ENCODE results near the gene ETV6. TPM values are rescaled to one million over a fixed set of nuclear protein-coding genes. Genes with fewer than 3 reads are reported as not detected.
A peak's percentile ranks its signal among the peaks of the same experiment; 100 is the strongest.

The ETV6 gene
- polyA plus RNA-seq, 3 donors = 6.8 to 45.1 (median 11.7) TPM

DNA sequence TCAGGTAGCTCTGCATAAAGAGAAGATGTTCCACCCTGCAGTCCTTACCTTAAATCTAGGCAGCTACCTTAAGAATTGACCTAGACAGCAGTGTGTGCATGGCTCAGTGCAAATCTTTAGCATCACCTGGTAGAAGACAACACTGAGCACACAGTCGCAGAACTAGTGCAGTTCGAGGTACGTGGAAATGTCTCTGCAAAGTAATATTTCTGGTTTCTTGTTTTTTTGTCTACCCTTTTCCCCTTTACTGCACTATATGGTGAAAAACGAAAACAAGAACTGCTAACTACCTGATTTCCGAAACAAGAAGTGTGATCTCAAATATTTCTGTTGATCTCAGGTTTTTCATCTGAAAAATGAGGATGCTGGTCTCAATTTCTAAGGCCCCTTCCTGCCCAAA lies 82.5 kb downstream of the ETV6 start:
- Mint-ChIP-seq H3K4me3 (no peak overlapping the region), H3K9me3 (no peaks in the 10 kb centered on the region), H3K27me3 (ENCODE audit: low read depth in 3 of 3) (peaks cover 0 to 2% (median 0%) of the 10 kb centered on the region in 3 donors), H3K4me1 (peaks cover 65% of the 10 kb centered on the region), H3K27ac (peak overlapping the region; percentile 85 to 96 (median 92)), H3K36me3 (peaks cover 36 to 40% of the 10 kb centered on the region in 2 donors)
- Histone ChIP-seq H3K79me2 (ENCODE audit: insufficient read depth, low read length) (peaks cover 100% of the 10 kb centered on the region), H3K27ac (ENCODE audit: low read depth in 1 of 2, low read length in 2 of 2) (peak overlapping the region in 1 of 2 donors; percentile 79), H3K36me3 (replicated peaks in 1 of 2; ENCODE audit: control insufficient read depth in 1 of 2, insufficient read depth in 2 of 2, low read length in 2 of 2) (peaks cover 0 to 24% of the 10 kb centered on the region in 2 donors), H3K4me2 (replicated peaks; ENCODE audit: extremely low read depth, low read length, poor library complexity, severe bottlenecking) (no peak overlapping the region), H3K9ac (ENCODE audit: insufficient read depth, low read length, poor library complexity, severe bottlenecking) (no peak overlapping the region), H4K20me1 (ENCODE audit: insufficient read depth, low read length) (peaks cover 42% of the 10 kb centered on the region), H2AFZ (ENCODE audit: insufficient read depth, low read depth, low read length, poor library complexity, severe bottlenecking) (no peak overlapping the region), H3K27me3 (ENCODE audit: control insufficient read depth in 2 of 2, insufficient read depth in 2 of 2, low read length in 2 of 2) (no peaks in the 10 kb centered on the region), H3K4me3 (replicated peaks in 1 of 3; ENCODE audit: low read depth in 2 of 3, low read length in 3 of 3) (no peak overlapping the region), H3K9me3 (replicated peaks in 1 of 2; ENCODE audit: control insufficient read depth in 1 of 2, insufficient read depth in 1 of 2, low read length in 2 of 2) (no peaks in the 10 kb centered on the region), H3K4me1 (ENCODE audit: control insufficient read depth in 1 of 2, insufficient read depth in 2 of 2, low read length in 2 of 2) (peaks cover 38 to 51% of the 10 kb centered on the region in 2 donors)
- WGBS (ENCODE audit: insufficient coverage) = no CpG with 5 or more reads among the region's 5 CpGs
- TF ChIP-seq, protein P1, sequence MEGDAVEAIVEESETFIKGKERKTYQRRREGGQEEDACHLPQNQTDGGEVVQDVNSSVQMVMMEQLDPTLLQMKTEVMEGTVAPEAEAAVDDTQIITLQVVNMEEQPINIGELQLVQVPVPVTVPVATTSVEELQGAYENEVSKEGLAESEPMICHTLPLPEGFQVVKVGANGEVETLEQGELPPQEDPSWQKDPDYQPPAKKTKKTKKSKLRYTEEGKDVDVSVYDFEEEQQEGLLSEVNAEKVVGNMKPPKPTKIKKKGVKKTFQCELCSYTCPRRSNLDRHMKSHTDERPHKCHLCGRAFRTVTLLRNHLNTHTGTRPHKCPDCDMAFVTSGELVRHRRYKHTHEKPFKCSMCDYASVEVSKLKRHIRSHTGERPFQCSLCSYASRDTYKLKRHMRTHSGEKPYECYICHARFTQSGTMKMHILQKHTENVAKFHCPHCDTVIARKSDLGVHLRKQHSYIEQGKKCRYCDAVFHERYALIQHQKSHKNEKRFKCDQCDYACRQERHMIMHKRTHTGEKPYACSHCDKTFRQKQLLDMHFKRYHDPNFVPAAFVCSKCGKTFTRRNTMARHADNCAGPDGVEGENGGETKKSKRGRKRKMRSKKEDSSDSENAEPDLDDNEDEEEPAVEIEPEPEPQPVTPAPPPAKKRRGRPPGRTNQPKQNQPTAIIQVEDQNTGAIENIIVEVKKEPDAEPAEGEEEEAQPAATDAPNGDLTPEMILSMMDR (IDR thresholded peaks at IDR 0.05) = no peak
- no peak for DNase-seq
- intact Hi-C loops (cut with micrococcal nuclease) = no loop called here

DNA sequence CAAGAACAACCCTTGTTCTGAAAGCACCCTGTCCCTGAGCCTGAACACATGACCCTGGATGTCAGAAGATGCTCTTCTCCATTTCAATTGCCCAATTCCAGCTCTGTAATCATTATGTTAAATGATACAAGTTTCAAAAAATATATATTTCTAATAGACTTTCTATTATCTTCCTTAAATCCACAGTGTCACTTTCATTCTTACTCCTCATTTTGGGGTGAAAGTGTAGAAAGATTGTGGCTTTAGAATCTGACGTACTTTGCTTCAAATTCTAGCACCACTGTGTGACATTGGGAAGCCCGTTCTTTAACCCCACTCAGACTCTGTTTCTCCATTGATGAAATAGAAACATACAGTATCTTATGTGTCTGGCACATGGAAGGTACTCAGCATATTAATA lies 83.2 kb downstream of the ETV6 start:
- intact Hi-C loops (cut with micrococcal nuclease) = no loop called here

More for the DNA sequence above, 83.2 kb downstream of the ETV6 start:
- no peaks in the 10 kb centered on the region for H3K9me3 Mint-ChIP-seq
- H3K27ac ChIP-seq (ENCODE audit: low read depth in 1 of 2, low read length in 2 of 2) = peak overlapping the region in 1 of 2 donors; percentile 79
- H3K4me1 Mint-ChIP-seq = peaks cover 67% of the 10 kb centered on the region
- no peak overlapping the region for H3K9ac ChIP-seq (ENCODE audit: insufficient read depth, low read length, poor library complexity, severe bottlenecking)
- no peak overlapping the region for H3K4me3 ChIP-seq (replicated peaks in 1 of 3; ENCODE audit: low read depth in 2 of 3, low read length in 3 of 3)
- WGBS (ENCODE audit: insufficient coverage) = no CpG with 5 or more reads among the region's 2 CpGs
- H3K27ac Mint-ChIP-seq = peak overlapping the region; percentile 85 to 96 (median 92)
- no peak overlapping the region for H2AFZ ChIP-seq (ENCODE audit: insufficient read depth, low read depth, low read length, poor library complexity, severe bottlenecking)
- peaks cover 38 to 53% of the 10 kb centered on the region in 2 donors for H3K4me1 ChIP-seq (ENCODE audit: control insufficient read depth in 1 of 2, insufficient read depth in 2 of 2, low read length in 2 of 2)
- peaks cover 31 to 39% of the 10 kb centered on the region in 2 donors for H3K36me3 Mint-ChIP-seq
- H3K4me2 ChIP-seq (replicated peaks; ENCODE audit: extremely low read depth, low read length, poor library complexity, severe bottlenecking) = no peak overlapping the region
- peaks cover 0 to 2% (median 0%) of the 10 kb centered on the region in 3 donors for H3K27me3 Mint-ChIP-seq (ENCODE audit: low read depth in 3 of 3)
- H3K4me3 Mint-ChIP-seq = no peak overlapping the region
- H3K27me3 ChIP-seq (ENCODE audit: control insufficient read depth in 2 of 2, insufficient read depth in 2 of 2, low read length in 2 of 2) = no peaks in the 10 kb centered on the region
- no peaks in the 10 kb centered on the region for H3K9me3 ChIP-seq (replicated peaks in 1 of 2; ENCODE audit: control insufficient read depth in 1 of 2, insufficient read depth in 1 of 2, low read length in 2 of 2)
- H3K79me2 ChIP-seq (ENCODE audit: insufficient read depth, low read length) = peaks cover 100% of the 10 kb centered on the region
- peaks cover 0 to 24% of the 10 kb centered on the region in 2 donors for H3K36me3 ChIP-seq (replicated peaks in 1 of 2; ENCODE audit: control insufficient read depth in 1 of 2, insufficient read depth in 2 of 2, low read length in 2 of 2)
- TF ChIP-seq, protein P1 (IDR thresholded peaks at IDR 0.05) = no peak
- DNase-seq = peak in 1 of 3 donors; percentile 46
- peaks cover 37% of the 10 kb centered on the region for H4K20me1 ChIP-seq (ENCODE audit: insufficient read depth, low read length)

All from CD14-positive monocyte (primary cell).